GM21619 (cell line): Measurements from ENCODE around the gene DDX18.

Experiments
- ATAC-seq: cut with Tn5 transposase; IDR thresholded peaks from one replicate; pipeline ENCODE4 v1.9.1; 2021; ENCODE audit not compliant: unreplicated experiment

DDX18 gene

GRCh38 chr2:117833911-117834310, 19.4 kb downstream of the DDX18 start:
- ATAC-seq: no peak

- no peak for ATAC-seq
These were observed 20.5 kb downstream of the DDX18 start for GRCh38 chr2:117834992-117835391.

- peak; percentile 87 for ATAC-seq
These were observed 21.7 kb downstream of the DDX18 start for GRCh38 chr2:117835990-117836760.

- ATAC-seq: no peak
These were observed 30.8 kb downstream of the DDX18 start for GRCh38 chr2:117845304-117845703.

- ATAC-seq: no peak
These were observed 35.5 kb downstream of the DDX18 start for GRCh38 chr2:117850015-117850414.

- no peak for ATAC-seq
These were observed 36.0 kb downstream of the DDX18 start for GRCh38 chr2:117850461-117850860.

- no peak for ATAC-seq
These were observed 37.5 kb downstream of the DDX18 start for GRCh38 chr2:117851969-117852368.

- no peak for ATAC-seq
These were observed 38.8 kb downstream of the DDX18 start for GRCh38 chr2:117853316-117853715.

GRCh38 chr2:117853873-117854272, 39.4 kb downstream of the DDX18 start:
- no peak for ATAC-seq

GRCh38 chr2:117854610-117855009, 40.1 kb downstream of the DDX18 start:
- ATAC-seq: no peak

- no peak for ATAC-seq
These were observed 41.4 kb downstream of the DDX18 start for GRCh38 chr2:117855886-117856285.

GRCh38 chr2:117856415-117857210, 42.1 kb downstream of the DDX18 start:
- ATAC-seq: no peak

GRCh38 chr2:117858336-117858735, 43.8 kb downstream of the DDX18 start:
- ATAC-seq: no peak

- ATAC-seq: no peak
These were observed 44.5 kb downstream of the DDX18 start for GRCh38 chr2:117858892-117859531.

- ATAC-seq: no peak
These were observed 45.0 kb downstream of the DDX18 start for GRCh38 chr2:117859532-117859911.

GRCh38 chr2:117859924-117860647, 45.6 kb downstream of the DDX18 start:
- no peak for ATAC-seq

GRCh38 chr2:117862459-117862858, 48.0 kb downstream of the DDX18 start:
- ATAC-seq: no peak

GRCh38 chr2:117875786-117876185, 61.3 kb downstream of the DDX18 start:
- ATAC-seq: no peak

GRCh38 chr2:117879003-117879402, 64.5 kb downstream of the DDX18 start:
- ATAC-seq: no peak
